SU-DHL-6 (cell line): ENCODE data around the gene STK17A.

ENCODE experiments used
- H2AFZ ChIP-seq: fragments of 200-600 bp; sonication (generic); 2 replicates; pipeline ENCODE4 v1.6.1; 2014; ENCODE audit warnings: low read depth, mild to moderate bottlenecking, moderate library complexity, mixed read lengths, antibody characterized with exemption, low read length; ENCODE audit not compliant: severe bottlenecking
- H3F3A ChIP-seq: fragments of 200-600 bp; shearing (Covaris generic); 2 replicates; pipeline ENCODE4 v1.6.0; 2016; ENCODE audit warnings: antibody characterized with exemption, mild to moderate bottlenecking; ENCODE audit not compliant: insufficient read depth
- H3K27ac ChIP-seq: fragments of 200-600 bp; sonication (generic); 2 replicates; pipeline ENCODE4 v1.5.1; 2016; ENCODE audit warnings: low read depth, mild to moderate bottlenecking, low read length, moderate library complexity, mixed read lengths
- H3K27me3 ChIP-seq: fragments of 200-600 bp; sonication (generic), shearing (Covaris generic); 2 replicates; pipeline ENCODE4 v1.6.0; 2014; ENCODE audit warnings: mild to moderate bottlenecking, low read length
- H3K36me3 ChIP-seq: fragments of 200-600 bp; sonication (generic); 2 replicates; pipeline ENCODE4 v1.6.1; 2014; ENCODE audit warnings: mild to moderate bottlenecking, low read length, mixed read lengths
- H3K4me2 ChIP-seq: fragments of 300-600, 200-600 bp; shearing (Covaris generic), sonication (generic); 2 replicates; pipeline ENCODE4 v1.6.0; 2014; ENCODE audit warnings: low read length, low read depth, mild to moderate bottlenecking; ENCODE audit not compliant: poor library complexity, severe bottlenecking
- H3K4me3 ChIP-seq: fragments of 200-600 bp; sonication (generic); 2 replicates; pipeline ENCODE4 v1.5.1; 2014; ENCODE audit warnings: antibody characterized with exemption, low read length, mild to moderate bottlenecking, mixed read lengths; ENCODE audit not compliant: insufficient read depth, poor library complexity, severe bottlenecking
- H3K79me2 ChIP-seq: fragments of 200-600 bp; sonication (generic); 2 replicates; pipeline ENCODE4 v1.6.1; 2014; ENCODE audit warnings: mild to moderate bottlenecking, low read length, moderate library complexity; ENCODE audit not compliant: insufficient read depth
- H3K9ac ChIP-seq: fragments of 200-600 bp; sonication (generic); 2 replicates; pipeline ENCODE4 v1.7.0; 2014; ENCODE audit warnings: mild to moderate bottlenecking, low read length
- H3K9me2 ChIP-seq: fragments of 200-600 bp; sonication (generic); replicated peaks from 2 replicates; pipeline ENCODE4 v1.6.1; 2014; ENCODE audit warnings: low read length; ENCODE audit not compliant: insufficient read depth
- H3K9me3 ChIP-seq: fragments of 200-600 bp; sonication (generic); 2 replicates; pipeline ENCODE4 v1.6.1; 2014; ENCODE audit warnings: low read length, mixed read lengths; ENCODE audit not compliant: insufficient read depth
- H4K20me1 ChIP-seq: fragments of 200-600 bp; sonication (generic); 2 replicates; pipeline ENCODE4 v1.6.1; 2014; ENCODE audit warnings: low read depth, mild to moderate bottlenecking, antibody characterized with exemption, low read length, moderate library complexity, mixed read lengths
- EZH2phosphoT487 ChIP-seq: fragments of 200-600 bp; sonication (generic), shearing (Covaris generic); conservative IDR thresholded peaks from 2 replicates; pipeline ENCODE4 v1.6.1; 2018; ENCODE audit warnings: mild to moderate bottlenecking, antibody characterized with exemption, low read length, moderate library complexity, mixed read lengths
- TF ChIP-seq, protein P1 (sequence below): fragments of 200-600 bp; sonication (generic); IDR thresholded peaks from one replicate; pipeline ENCODE4 v1.5.1; 2017; ENCODE audit warnings: antibody characterized with exemption, mild to moderate bottlenecking, low read length, moderate library complexity; ENCODE audit not compliant: insufficient read depth, poor library complexity, severe bottlenecking

Gene STK17A

DNA sequence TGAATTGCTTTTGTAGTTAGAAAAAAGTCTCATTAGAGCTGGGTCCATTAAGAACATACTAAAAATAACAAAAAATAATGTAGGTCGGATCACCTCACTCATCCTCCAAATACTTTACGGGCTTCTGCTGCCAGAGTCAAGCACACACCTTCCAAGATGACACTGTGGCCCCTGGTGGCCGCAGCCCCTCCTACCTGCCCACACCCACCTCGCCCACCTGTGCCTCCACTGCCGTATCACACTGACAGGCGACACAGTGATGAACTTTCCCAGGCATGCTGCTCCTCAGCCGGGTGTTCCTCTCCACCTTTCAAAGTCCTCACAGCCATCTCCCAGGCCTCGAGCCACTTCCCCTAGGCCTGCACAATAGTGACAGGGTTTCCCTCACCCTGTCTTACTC is 60.9 kb downstream of the STK17A start:
- Histone ChIP-seq H3K36me3 (peaks cover 19% of the 10 kb centered on the region; the same call in 1 of the 2 replicates), H3K27ac (peak overlapping the region; percentile 84), H3K9me2 (no peaks in the 10 kb centered on the region), H3K9ac (peak overlapping the region; percentile 35), H2AFZ (no peak overlapping the region), H3K9me3 (no peaks in the 10 kb centered on the region), H3F3A (peaks cover 90% of the 10 kb centered on the region), H3K4me2 (peak overlapping the region; percentile 28), H3K4me3 (no peak overlapping the region), H3K79me2 (peaks cover 25% of the 10 kb centered on the region), H4K20me1 (no peaks in the 10 kb centered on the region), H3K27me3 (no peaks in the 10 kb centered on the region)
- TF ChIP-seq EZH2phosphoT487 = no peak
- TF ChIP-seq, protein P1, sequence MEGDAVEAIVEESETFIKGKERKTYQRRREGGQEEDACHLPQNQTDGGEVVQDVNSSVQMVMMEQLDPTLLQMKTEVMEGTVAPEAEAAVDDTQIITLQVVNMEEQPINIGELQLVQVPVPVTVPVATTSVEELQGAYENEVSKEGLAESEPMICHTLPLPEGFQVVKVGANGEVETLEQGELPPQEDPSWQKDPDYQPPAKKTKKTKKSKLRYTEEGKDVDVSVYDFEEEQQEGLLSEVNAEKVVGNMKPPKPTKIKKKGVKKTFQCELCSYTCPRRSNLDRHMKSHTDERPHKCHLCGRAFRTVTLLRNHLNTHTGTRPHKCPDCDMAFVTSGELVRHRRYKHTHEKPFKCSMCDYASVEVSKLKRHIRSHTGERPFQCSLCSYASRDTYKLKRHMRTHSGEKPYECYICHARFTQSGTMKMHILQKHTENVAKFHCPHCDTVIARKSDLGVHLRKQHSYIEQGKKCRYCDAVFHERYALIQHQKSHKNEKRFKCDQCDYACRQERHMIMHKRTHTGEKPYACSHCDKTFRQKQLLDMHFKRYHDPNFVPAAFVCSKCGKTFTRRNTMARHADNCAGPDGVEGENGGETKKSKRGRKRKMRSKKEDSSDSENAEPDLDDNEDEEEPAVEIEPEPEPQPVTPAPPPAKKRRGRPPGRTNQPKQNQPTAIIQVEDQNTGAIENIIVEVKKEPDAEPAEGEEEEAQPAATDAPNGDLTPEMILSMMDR = no peak

DNA sequence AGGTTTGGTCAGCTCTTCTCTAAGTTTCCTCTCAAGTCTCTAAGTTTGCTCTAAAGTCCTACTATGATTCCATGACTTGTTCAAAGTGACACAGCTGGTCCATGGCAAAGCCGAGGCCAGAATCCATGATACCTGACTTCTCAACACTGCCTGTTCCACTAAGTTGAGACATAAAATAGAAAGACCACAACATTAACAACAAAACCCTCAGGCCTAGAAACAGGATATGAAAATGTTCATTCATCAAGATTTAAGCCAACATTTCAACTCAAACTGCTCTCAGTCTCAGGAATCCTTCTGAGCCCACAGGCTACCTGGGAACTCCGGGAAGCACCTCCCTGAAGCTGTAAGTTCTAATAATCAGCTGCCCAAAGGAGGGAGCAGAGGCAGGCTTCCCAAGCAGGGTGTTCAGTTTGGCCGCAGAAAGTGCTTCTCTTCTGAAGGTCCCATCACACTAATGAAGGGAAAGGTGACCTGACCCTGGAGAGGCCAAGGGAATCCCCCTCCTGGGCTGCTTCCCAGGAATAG is 62.9 kb downstream of the STK17A start:
- Histone ChIP-seq H3K27me3 (no peaks in the 10 kb centered on the region), H3K9me3 (no peaks in the 10 kb centered on the region), H3K4me2 (peak overlapping the region; percentile 96), H3F3A (peaks cover 90% of the 10 kb centered on the region), H3K9ac (peak overlapping the region; percentile 70), H2AFZ (no peak overlapping the region), H3K27ac (peak overlapping the region; percentile 98), H3K36me3 (peaks cover 1% of the 10 kb centered on the region; the same call in 1 of the 2 replicates), H3K4me3 (no peak overlapping the region), H3K79me2 (peaks cover 25% of the 10 kb centered on the region), H3K9me2 (no peaks in the 10 kb centered on the region), H4K20me1 (no peaks in the 10 kb centered on the region)
- TF ChIP-seq, protein P1 = no peak
- TF ChIP-seq EZH2phosphoT487 = no peak

DNA sequence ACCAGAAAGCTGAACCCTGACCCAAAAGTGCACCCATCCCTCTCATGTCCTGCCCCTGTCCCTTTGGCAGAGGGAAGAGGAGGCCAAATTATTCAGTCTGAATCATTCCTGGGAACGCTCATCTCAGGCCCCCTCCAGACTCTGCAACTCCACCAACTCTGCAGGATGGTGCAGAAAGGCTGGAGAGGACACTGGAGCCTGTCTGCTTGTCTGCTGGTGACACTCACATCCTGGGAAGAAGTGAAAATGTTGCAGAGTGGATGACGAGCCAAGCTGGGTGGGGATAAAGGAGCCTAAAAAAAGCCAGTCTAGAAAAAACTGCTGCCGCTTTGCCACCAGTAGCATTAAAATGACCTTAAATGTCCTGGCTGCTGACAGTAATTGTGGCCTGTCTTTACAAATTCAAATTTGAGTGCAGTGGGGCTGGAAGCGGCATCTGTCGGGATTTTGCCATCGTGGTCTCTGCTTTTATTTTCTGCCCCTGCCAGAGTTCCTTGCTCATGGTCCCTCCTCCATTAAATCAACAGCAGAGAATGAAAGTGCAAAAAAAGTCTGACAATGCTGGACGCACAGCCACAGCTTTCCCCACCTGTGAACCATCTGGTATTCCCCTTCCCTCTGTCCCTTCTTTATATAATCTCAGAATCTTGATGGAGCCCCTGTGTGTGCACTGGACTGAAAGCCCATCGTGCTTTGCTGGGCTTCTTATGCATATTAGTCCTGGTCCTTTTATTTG is 63.9 kb downstream of the STK17A start:
- TF ChIP-seq, protein P1 = no peak
- no peak for TF ChIP-seq EZH2phosphoT487
- peaks cover 25% of the 10 kb centered on the region for H3K79me2 ChIP-seq
- peaks cover 90% of the 10 kb centered on the region for H3F3A ChIP-seq
- H2AFZ ChIP-seq = no peak overlapping the region
- peak overlapping the region; percentile 21 for H3K4me3 ChIP-seq
- peak overlapping the region; percentile 98 for H3K27ac ChIP-seq
- no peaks in the 10 kb centered on the region for H3K36me3 ChIP-seq
- H3K9me3 ChIP-seq = no peaks in the 10 kb centered on the region
- H3K4me2 ChIP-seq = peak overlapping the region; percentile 96
- H3K27me3 ChIP-seq = no peaks in the 10 kb centered on the region
- H3K9ac ChIP-seq = peak overlapping the region; percentile 70
- H4K20me1 ChIP-seq = no peaks in the 10 kb centered on the region
- no peaks in the 10 kb centered on the region for H3K9me2 ChIP-seq
